Measurements from ENCODE around the gene CCDC124.

Gene CCDC124

GRCh38 chr19:17888260-17888659 lies 44.6 kb upstream of the CCDC124 start:
- no peaks in the 10 kb centered on the region for H3K9me3 ChIP-seq (ENCODE audit: insufficient read depth, low read length)
- peaks cover 18% of the 10 kb centered on the region for H3K27me3 ChIP-seq (ENCODE audit: low read depth, low read length)
- H3K9ac ChIP-seq (ENCODE audit: low read length), result no peak overlapping the region

GRCh38 chr19:17889609-17890214 lies 43.1 kb upstream of the CCDC124 start:
- H3K9ac ChIP-seq (ENCODE audit: low read length), result no peak overlapping the region
- TF ChIP-seq CTCF (IDR thresholded peaks at IDR 0.05; ENCODE audit: low read depth, low read length) (no peak), EZH2phosphoT487 (IDR thresholded peaks at IDR 0.05; ENCODE audit: low read depth) (no peak)
- no peaks in the 10 kb centered on the region for H3K79me2 ChIP-seq (ENCODE audit: low read length)

More at GRCh38 chr19:17888260-17888659, 44.6 kb upstream of the CCDC124 start:
- Histone ChIP-seq H3K4me3 (ENCODE audit: low read length) (no peak overlapping the region), H3K4me2 (ENCODE audit: low read length) (no peak overlapping the region), H3K27ac (ENCODE audit: low read length) (no peak overlapping the region), H3K4me1 (ENCODE audit: low read length) (peaks cover 49% of the 10 kb centered on the region), H2AFZ (ENCODE audit: low read depth, low read length) (no peak overlapping the region), H3K79me2 (ENCODE audit: low read length) (no peaks in the 10 kb centered on the region), H4K20me1 (ENCODE audit: insufficient read depth, low read length) (no peaks in the 10 kb centered on the region), H3K36me3 (replicated peaks; ENCODE audit: low read depth, low read length) (no peaks in the 10 kb centered on the region)
- TF ChIP-seq CTCF (IDR thresholded peaks at IDR 0.05; ENCODE audit: low read depth, low read length) (no peak), EZH2phosphoT487 (IDR thresholded peaks at IDR 0.05; ENCODE audit: low read depth) (no peak)

GRCh38 chr19:17893766-17894165 lies 39.0 kb upstream of the CCDC124 start:
- Histone ChIP-seq H3K9ac (ENCODE audit: low read length) (no peak overlapping the region), H3K4me2 (ENCODE audit: low read length) (no peak overlapping the region), H3K27me3 (ENCODE audit: low read depth, low read length) (peaks cover 14% of the 10 kb centered on the region), H4K20me1 (ENCODE audit: insufficient read depth, low read length) (no peaks in the 10 kb centered on the region), H3K79me2 (ENCODE audit: low read length) (no peaks in the 10 kb centered on the region), H3K27ac (ENCODE audit: low read length) (no peak overlapping the region), H3K36me3 (replicated peaks; ENCODE audit: low read depth, low read length) (no peaks in the 10 kb centered on the region), H3K4me1 (ENCODE audit: low read length) (peaks cover 6% of the 10 kb centered on the region; the same call in 1 of the 2 replicates), H2AFZ (ENCODE audit: low read depth, low read length) (no peak overlapping the region), H3K4me3 (ENCODE audit: low read length) (no peak overlapping the region), H3K9me3 (ENCODE audit: insufficient read depth, low read length) (no peaks in the 10 kb centered on the region)
- TF ChIP-seq CTCF (IDR thresholded peaks at IDR 0.05; ENCODE audit: low read depth, low read length) (no peak), EZH2phosphoT487 (IDR thresholded peaks at IDR 0.05; ENCODE audit: low read depth) (no peak)

More at GRCh38 chr19:17889609-17890214, 43.1 kb upstream of the CCDC124 start:
- no peaks in the 10 kb centered on the region for H3K36me3 ChIP-seq (replicated peaks; ENCODE audit: low read depth, low read length)
- H4K20me1 ChIP-seq (ENCODE audit: insufficient read depth, low read length), result no peaks in the 10 kb centered on the region
- H2AFZ ChIP-seq (ENCODE audit: low read depth, low read length), result no peak overlapping the region
- H3K27ac ChIP-seq (ENCODE audit: low read length), result no peak overlapping the region
- peaks cover 18% of the 10 kb centered on the region for H3K27me3 ChIP-seq (ENCODE audit: low read depth, low read length)
- H3K4me2 ChIP-seq (ENCODE audit: low read length), result no peak overlapping the region
- H3K4me1 ChIP-seq (ENCODE audit: low read length), result peaks cover 39% of the 10 kb centered on the region
- H3K4me3 ChIP-seq (ENCODE audit: low read length), result no peak overlapping the region
- H3K9me3 ChIP-seq (ENCODE audit: insufficient read depth, low read length), result no peaks in the 10 kb centered on the region

- no peak overlapping the region for H3K9ac ChIP-seq (ENCODE audit: low read length)
- no peak overlapping the region for H3K27ac ChIP-seq (ENCODE audit: low read length)
- no peaks in the 10 kb centered on the region for H3K79me2 ChIP-seq (ENCODE audit: low read length)
- no peak overlapping the region for H3K4me2 ChIP-seq (ENCODE audit: low read length)
- H3K4me3 ChIP-seq (ENCODE audit: low read length), result no peak overlapping the region
- TF ChIP-seq CTCF (IDR thresholded peaks at IDR 0.05; ENCODE audit: low read depth, low read length) (no peak), EZH2phosphoT487 (IDR thresholded peaks at IDR 0.05; ENCODE audit: low read depth) (no peak)
- no peak overlapping the region for H2AFZ ChIP-seq (ENCODE audit: low read depth, low read length)
- H3K27me3 ChIP-seq (ENCODE audit: low read depth, low read length), result peaks cover 20% of the 10 kb centered on the region; the same call in 1 of the 2 replicates
- no peaks in the 10 kb centered on the region; the same call in 1 of the 2 replicates for H3K4me1 ChIP-seq (ENCODE audit: low read length)
- no peaks in the 10 kb centered on the region for H4K20me1 ChIP-seq (ENCODE audit: insufficient read depth, low read length)
- H3K9me3 ChIP-seq (ENCODE audit: insufficient read depth, low read length), result no peaks in the 10 kb centered on the region
- H3K36me3 ChIP-seq (replicated peaks; ENCODE audit: low read depth, low read length), result no peaks in the 10 kb centered on the region
Measured at GRCh38 chr19:17902701-17903100, 30.1 kb upstream of the CCDC124 start.
